Transverse colon (tissue), 4 donors: ENCODE measurements around the gene PARP12. TPM values are rescaled to one million over a fixed set of nuclear protein-coding genes. Genes with fewer than 3 reads are reported as not detected.

Source experiments
- DNase-seq: peaks from one replicate; pipeline ENCODE4 v3.0.0-alpha.2; 2019
- H3K27ac ChIP-seq, 4 donors: fragments of 200-600 bp; sonication (generic); 2 replicates each; pipeline ENCODE4 v1.5.1; 2016 to 2018; ENCODE audit warnings: inconsistent platforms in 4 of 4
- H3K27me3 ChIP-seq: fragments of 200-600 bp; sonication (generic); 2 replicates; pipeline ENCODE4 v1.5.1; 2017; ENCODE audit warnings: inconsistent platforms
- H3K36me3 ChIP-seq, 4 donors: fragments of 200-600 bp; sonication (generic); 2 replicates each; pipeline ENCODE4 v1.5.1; 2017 to 2019; ENCODE audit warnings: inconsistent platforms in 4 of 4
- H3K4me1 ChIP-seq, 4 donors: fragments of 200-600 bp; sonication (generic); 2 replicates each; pipeline ENCODE4 v1.5.1; 2017 to 2020; ENCODE audit warnings: inconsistent platforms in 4 of 4
- H3K4me3 ChIP-seq, 4 donors: fragments of 200-600 bp; sonication (generic); 1 replicate in 1 of 4; 2 replicates in 3 of 4; pipeline versions ENCODE4 v1.5.1 to v1.6.1; 2017 to 2019; ENCODE audit warnings: inconsistent platforms in 4 of 4
- H3K9me3 ChIP-seq, 2 donors: fragments of 200-600 bp; sonication (generic); 2 replicates each; pipeline ENCODE4 v1.5.1; 2017 to 2019; ENCODE audit warnings: inconsistent platforms in 2 of 2
- CTCF ChIP-seq, 5 experiments: fragments of 200-600 bp in 3 of 5; fragments of 450-650 bp in 2 of 5; sonication (generic) in 3 of 5; IDR thresholded peaks; 1 replicate in 2 of 5; 2 replicates in 3 of 5; pipeline ENCODE4 v1.5.1; 2016 to 2017; ENCODE audit warnings: antibody characterized with exemption in 5 of 5, inconsistent platforms in 3 of 5, mild to moderate bottlenecking in 2 of 5, moderate library complexity in 1 of 5
- EP300 ChIP-seq: sonication (generic); formaldehyde crosslinking; IDR thresholded peaks from one replicate; pipeline ENCODE4 v1.6.1; 2017; ENCODE audit warnings: antibody characterized with exemption, low read depth
- POLR2A ChIP-seq: fragments of 450-650 bp; IDR thresholded peaks from one replicate; pipeline ENCODE4 v1.6.1; 2016; ENCODE audit warnings: antibody characterized with exemption, mild to moderate bottlenecking, moderate library complexity
- POLR2AphosphoS5 ChIP-seq, 3 donors: sonication (generic); formaldehyde crosslinking; IDR thresholded peaks; one replicate each; pipeline ENCODE4 v1.6.1; 2016; ENCODE audit warnings: antibody characterized with exemption in 3 of 3
- WGBS, 2 donors: methylation state at CpG; one replicate each; pipeline ENCODE4 v1.1.5; 2018; ENCODE audit warnings: low coverage in 1 of 2; 5-methylcytosine and 5-hydroxymethylcytosine counted together
- in situ Hi-C, 4 donors: fragments of 200-750 bp; cut with MboI; loops; one replicate each; pipeline versions ENCODE4 v1.15.0 to v1.15.1; 2017; ENCODE audit warnings: low sequenced_read_pairs in 3 of 4, low pct_ligation_motif_present in 1 of 4, low pct_unique_long_range_greater_than_20kb in 1 of 4
- intact Hi-C: fragments of 100-400 bp; cut with DNase I; formaldehyde crosslinking; loops from one replicate; pipeline ENCODE4 v1.15.1; 2023; ENCODE audit warnings: low total_unique reads
- total RNA-seq, 4 donors: library from RNA; depleted of rRNA; stranded (reverse); fragments of >200 nt; gene quantifications; one replicate each; pipeline ENCODE4 v1.1.0, GENCODE V29; 2016

Gene PARP12
- total RNA-seq, 4 donors from 2014 or later: 20.9 to 105 (median 83.9) TPM

- TF ChIP-seq EP300 (no peak), POLR2AphosphoS5 (IDR thresholded peaks at IDR 0.05) (no peak), POLR2A (no peak), CTCF (IDR thresholded peaks at IDR 0.05) (no peak)
- DNase-seq: no peak
- no peaks in the 10 kb centered on the region for H3K4me1 ChIP-seq
- in situ Hi-C loops (loop anchor here (5.0 to 10.0 kb wide), 5 partner anchors 226 to 506 kb away; partner anchors contain the start of gene HIPK2 (in 1 of the 4)), intact Hi-C loops (loop anchor here (10.0 kb wide), 1 partner anchor 496 kb away; no protein-coding TSS in a partner anchor)
- H3K27me3 ChIP-seq: no peaks in the 10 kb centered on the region
- no peak overlapping the region for H3K27ac ChIP-seq
- 90 to 100% methylated on average over 2 to 5 of the region's 6 CpGs for WGBS, 2 donors
- H3K4me3 ChIP-seq: no peak overlapping the region
- H3K9me3 ChIP-seq: no peaks in the 10 kb centered on the region
- no peaks in the 10 kb centered on the region for H3K36me3 ChIP-seq
Measured at GRCh38 chr7:140000666-140001268, 62.0 kb downstream of the PARP12 start.

- in situ Hi-C loops: loop anchor here in 1 of 4 donors (5.0 kb wide), 1 partner anchor 352 kb away; no protein-coding TSS in a partner anchor
- TF ChIP-seq POLR2A (no peak), EP300 (no peak), CTCF (IDR thresholded peaks at IDR 0.05) (no peak), POLR2AphosphoS5 (IDR thresholded peaks at IDR 0.05) (no peak)
- Histone ChIP-seq H3K4me3 (no peak overlapping the region), H3K27ac (no peak overlapping the region), H3K9me3 (no peaks in the 10 kb centered on the region), H3K27me3 (no peaks in the 10 kb centered on the region), H3K36me3 (no peaks in the 10 kb centered on the region), H3K4me1 (no peaks in the 10 kb centered on the region)
- intact Hi-C loops: no loop called here
- 93 to 94% methylated on average over 4 to 6 of the region's 6 CpGs for WGBS, 2 donors
- DNase-seq: no peak
Measured at GRCh38 chr7:139999516-139999915, 63.2 kb downstream of the PARP12 start.

GRCh38 chr7:139998572-139998971 is 64.2 kb downstream of the PARP12 start:
- Histone ChIP-seq H3K27ac (no peak overlapping the region), H3K9me3 (no peaks in the 10 kb centered on the region), H3K4me3 (no peak overlapping the region), H3K36me3 (no peaks in the 10 kb centered on the region), H3K27me3 (no peaks in the 10 kb centered on the region), H3K4me1 (no peaks in the 10 kb centered on the region)
- WGBS, 2 donors: 56 to 91% methylated on average over 1 to 4 of the region's 4 CpGs
- TF ChIP-seq POLR2AphosphoS5 (IDR thresholded peaks at IDR 0.05): no peak
- no peak for TF ChIP-seq POLR2A
- no peak for TF ChIP-seq EP300
- no peak for TF ChIP-seq CTCF (IDR thresholded peaks at IDR 0.05)
- in situ Hi-C loops (loop anchor here in 1 of 4 donors (5.0 kb wide), 1 partner anchor 351 kb away; no protein-coding TSS in a partner anchor), intact Hi-C loops (no loop called here)
- DNase-seq: no peak

GRCh38 chr7:139995017-139995915 is 67.5 kb downstream of the PARP12 start:
- no peaks in the 10 kb centered on the region for H3K9me3 ChIP-seq
- DNase-seq: no peak
- no peaks in the 10 kb centered on the region for H3K36me3 ChIP-seq
- TF ChIP-seq CTCF (IDR thresholded peaks at IDR 0.05): no peak
- no peak for TF ChIP-seq EP300
- TF ChIP-seq POLR2A: no peak
- TF ChIP-seq POLR2AphosphoS5 (IDR thresholded peaks at IDR 0.05): no peak
- H3K27ac ChIP-seq: no peak overlapping the region
- intact Hi-C loops (no loop called here), in situ Hi-C loops (loop anchor here in 1 of 4 donors (5.0 kb wide), 1 partner anchor 348 kb away; no protein-coding TSS in a partner anchor)
- WGBS, 2 donors: 62 to 80% methylated on average over 1 to 19 of the region's 19 CpGs
- H3K27me3 ChIP-seq: no peaks in the 10 kb centered on the region
- no peak overlapping the region for H3K4me3 ChIP-seq
- H3K4me1 ChIP-seq: no peaks in the 10 kb centered on the region
